Liver (tissue), 9 donors: ENCODE measurements around the gene CAMKMT. TPM values are rescaled to one million over a fixed set of nuclear protein-coding genes. Genes with fewer than 3 reads are reported as not detected.
A peak's percentile ranks its signal among the peaks of the same experiment; 100 is the strongest.

Source experiments
- DNase-seq: peaks from one replicate; pipeline ENCODE4 v3.0.0-alpha.2; 2017; ENCODE audit warnings: low spot score
- H3K27ac ChIP-seq, 2 donors: one replicate each; pipeline ENCODE4 v1.7.0; 2013; ENCODE audit warnings: inconsistent platforms in 2 of 2, low read length in 2 of 2, control low read depth in 1 of 2, low read depth in 1 of 2, mild to moderate bottlenecking in 1 of 2
- H3K27me3 ChIP-seq, 4 donors: one replicate each; pipeline versions ENCODE4 v1.6.1 to v1.7.0; 2013; ENCODE audit warnings: low read length in 3 of 4, inconsistent platforms in 1 of 4, mild to moderate bottlenecking in 1 of 4, moderate library complexity in 1 of 4; ENCODE audit not compliant: control insufficient read depth in 4 of 4, insufficient read depth in 4 of 4
- H3K36me3 ChIP-seq, 4 donors: one replicate each; pipeline versions ENCODE4 v1.6.1 to v1.7.0; 2013; ENCODE audit warnings: low read length in 3 of 4, mild to moderate bottlenecking in 3 of 4, low read depth in 1 of 4, moderate library complexity in 1 of 4; ENCODE audit not compliant: control insufficient read depth in 4 of 4, insufficient read depth in 3 of 4
- H3K4me1 ChIP-seq, 4 donors: one replicate each; pipeline versions ENCODE4 v1.6.1 to v1.7.0; 2013; ENCODE audit warnings: low read length in 3 of 4, mild to moderate bottlenecking in 3 of 4, moderate library complexity in 1 of 4; ENCODE audit not compliant: control insufficient read depth in 4 of 4, insufficient read depth in 4 of 4
- H3K4me3 ChIP-seq, 3 donors: one replicate each; pipeline versions ENCODE4 v1.6.1 to v1.7.0; 2013; ENCODE audit warnings: low read length in 3 of 3, control low read depth in 1 of 3, low read depth in 1 of 3, mild to moderate bottlenecking in 1 of 3
- H3K9ac ChIP-seq, 2 donors: one replicate each; pipeline ENCODE4 v1.7.0; 2013; ENCODE audit warnings: low read length in 2 of 2, mild to moderate bottlenecking in 2 of 2, moderate library complexity in 2 of 2, control low read depth in 1 of 2, low read depth in 1 of 2
- H3K9me3 ChIP-seq, 4 donors: one replicate each; pipeline versions ENCODE4 v1.6.1 to v1.7.0; 2013; ENCODE audit warnings: low read length in 3 of 4; ENCODE audit not compliant: control insufficient read depth in 4 of 4
- FOXA1 ChIP-seq: IDR thresholded peaks from 2 replicates; pipeline ENCODE4 v1.6.1; 2016; ENCODE audit warnings: antibody characterized with exemption
- HNF4A ChIP-seq, 2 donors: conservative IDR thresholded peaks; 2 replicates each; pipeline ENCODE4 v1.6.1; 2016; ENCODE audit warnings: antibody characterized with exemption in 2 of 2, mild to moderate bottlenecking in 2 of 2
- JUND ChIP-seq, 2 donors: IDR thresholded peaks; 2 replicates each; pipeline ENCODE4 v1.6.1; 2016; ENCODE audit warnings: antibody characterized with exemption in 2 of 2
- RAD21 ChIP-seq, 2 donors: IDR thresholded peaks; 2 replicates each; pipeline ENCODE4 v1.6.1; 2016; ENCODE audit warnings: antibody characterized with exemption in 2 of 2, mild to moderate bottlenecking in 2 of 2
- RXRA ChIP-seq, 2 donors: IDR thresholded peaks; 2 replicates each; pipeline ENCODE4 v1.6.1; 2017 to 2018; ENCODE audit warnings: antibody characterized with exemption in 2 of 2, mild to moderate bottlenecking in 1 of 2
- YY1 ChIP-seq: IDR thresholded peaks from 2 replicates; pipeline ENCODE4 v1.6.1; 2016; ENCODE audit warnings: antibody characterized with exemption, mild to moderate bottlenecking
- WGBS: extraction: QIAGEN DNeasy Blood & Tissue Kit; methylation state at CpG from one replicate; pipeline ENCODE4 v1.1.7; 2013; 5-methylcytosine and 5-hydroxymethylcytosine counted together
- polyA plus RNA-seq, 2 donors: library from polyadenylated mRNA; stranded (reverse) in 1 of 2; unstranded in 1 of 2; fragments of 200-250 nt in 1 of 2; fragments of >200 nt in 1 of 2; fragmentation: Nextera tagmentation in 1 of 2; extraction: Ambion mirVana in 1 of 2; gene quantifications; one replicate each; pipeline versions ENCODE4 v1.2.1 to v1.2.3, GENCODE V29; 2013 to 2015
- total RNA-seq, 2 donors: library from RNA; depleted of rRNA; stranded (reverse); fragments of >200 nt; gene quantifications; one replicate each; pipeline ENCODE4 v1.2.3, GENCODE V29; 2014
- TF ChIP-seq, protein P1 (sequence below): fragments of 150-350 bp; IDR thresholded peaks from 2 replicates; pipeline ENCODE4 v1.5.1; 2017; ENCODE audit warnings: improper control_type of control experiment, low read depth, low read length; ENCODE audit not compliant: missing input control
- TF ChIP-seq, protein P2 (sequence below): IDR thresholded peaks from 2 replicates; pipeline ENCODE4 v1.6.1; 2016; ENCODE audit warnings: antibody characterized with exemption
- TF ChIP-seq, protein P3 (sequence below): IDR thresholded peaks from 2 replicates; pipeline ENCODE4 v1.6.1; 2016; ENCODE audit warnings: antibody characterized with exemption
- donor health status: healthy.
- donor health status: healthy.
- donor health status: healthy.
- donor health status: healthy.
- donor health status: healthy.

The CAMKMT gene
- total and polyA plus RNA-seq, 4 donors = 1.5 to 12.7 (median 7.1) TPM

DNA sequence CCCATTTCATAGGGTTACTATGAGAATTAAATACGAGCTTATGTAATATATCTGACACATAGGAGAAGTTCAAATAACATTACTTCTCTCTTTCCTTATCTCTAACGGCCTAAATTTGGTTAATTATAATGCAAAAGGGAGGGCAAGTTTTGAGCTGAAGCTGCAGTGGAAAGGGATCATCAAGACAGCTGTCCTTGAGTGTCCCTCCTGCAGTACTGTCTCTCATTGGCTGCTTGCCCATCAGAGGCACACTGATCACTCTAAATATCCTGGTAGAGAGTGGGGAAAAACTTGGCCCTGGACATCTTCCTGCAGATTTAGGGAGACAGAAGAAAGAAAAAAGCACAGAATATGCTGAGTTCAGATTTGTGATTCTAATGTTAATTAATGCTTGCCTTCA, 186.0 kb downstream of the CAMKMT start:
- Histone ChIP-seq H3K9ac (no peak overlapping the region), H3K4me1 (peaks cover 2 to 32% (median 17%) of the 10 kb centered on the region in 4 donors), H3K27ac (no peak overlapping the region), H3K36me3 (no peaks in the 10 kb centered on the region), H3K4me3 (no peak overlapping the region), H3K27me3 (no peaks in the 10 kb centered on the region), H3K9me3 (no peaks in the 10 kb centered on the region)
- 62% methylated on average over 2 of the region's 2 CpGs for WGBS
- DNase-seq = no peak
- TF ChIP-seq RAD21 (IDR thresholded peaks at IDR 0.05) = peak in 1 of 2 donors; percentile 5
- no peak for TF ChIP-seq YY1
- no peak for TF ChIP-seq FOXA1
- no peak for TF ChIP-seq RXRA (IDR thresholded peaks at IDR 0.05)

DNA sequence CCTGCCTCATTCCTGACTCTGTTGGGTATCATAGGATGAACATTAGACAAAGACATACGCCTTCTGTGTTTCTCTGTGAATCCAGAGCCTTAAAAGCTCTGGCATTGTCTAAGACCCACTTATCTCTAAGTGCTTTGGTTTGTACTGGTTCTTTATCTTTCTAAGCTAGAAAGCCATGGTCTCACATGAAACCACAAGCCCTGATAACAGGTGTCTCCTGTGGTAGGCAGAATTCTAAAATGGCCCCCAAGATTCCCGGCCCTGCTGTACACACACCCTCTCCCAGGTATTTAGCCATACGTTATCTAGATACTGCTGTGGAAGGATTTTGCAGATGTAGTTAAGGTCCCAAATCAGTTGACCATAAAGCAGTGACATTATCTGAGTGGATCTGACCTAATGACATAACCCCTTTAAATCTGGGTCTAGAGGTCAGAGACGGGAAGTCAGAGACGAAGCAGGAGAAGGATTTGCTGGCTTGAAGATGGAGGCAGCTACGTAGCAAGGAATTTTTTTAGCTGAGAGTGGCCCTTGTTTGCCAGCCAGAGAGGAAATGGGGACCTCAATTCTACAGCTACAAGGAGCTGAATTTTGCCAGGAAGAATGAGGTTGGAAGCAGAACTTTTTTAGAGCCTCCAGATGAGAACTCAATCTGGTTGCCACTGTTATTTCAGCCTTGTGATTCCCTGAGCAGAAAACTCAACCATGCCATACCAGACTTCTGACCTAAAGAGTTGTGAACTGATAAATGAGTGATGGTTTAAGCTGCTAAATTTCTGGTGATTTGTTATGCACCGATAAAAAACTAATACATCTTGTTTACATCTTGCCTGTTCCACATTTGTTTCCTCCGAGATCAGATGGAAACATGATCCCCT, 186.7 kb downstream of the CAMKMT start:
- no peaks in the 10 kb centered on the region for H3K9me3 ChIP-seq
- no peak for DNase-seq

DNA sequence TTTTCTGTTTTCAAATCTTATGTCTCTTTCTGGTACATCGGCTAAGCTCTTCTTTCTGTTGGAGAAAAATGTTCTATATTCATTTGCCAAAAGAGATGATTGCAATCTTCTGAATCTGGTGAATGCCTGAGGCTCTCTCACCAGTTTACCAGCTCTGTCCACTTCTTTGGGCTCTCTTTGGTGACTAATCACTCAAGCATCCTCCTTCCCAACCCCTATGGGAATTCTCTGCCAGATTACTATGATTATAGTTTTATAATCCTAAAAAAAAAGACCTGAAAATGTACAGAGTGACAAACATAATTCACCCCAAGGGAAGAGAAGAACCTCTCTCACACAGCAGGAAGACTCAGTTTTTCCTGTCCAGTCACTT, 187.3 kb downstream of the CAMKMT start:
- Histone ChIP-seq H3K9me3 (no peaks in the 10 kb centered on the region), H3K4me3 (no peak overlapping the region), H3K4me1 (peaks cover 2 to 20% (median 9%) of the 10 kb centered on the region in 4 donors), H3K36me3 (no peaks in the 10 kb centered on the region), H3K9ac (no peak overlapping the region), H3K27me3 (no peaks in the 10 kb centered on the region), H3K27ac (no peak overlapping the region)
- no peak for DNase-seq
- TF ChIP-seq, protein P1, sequence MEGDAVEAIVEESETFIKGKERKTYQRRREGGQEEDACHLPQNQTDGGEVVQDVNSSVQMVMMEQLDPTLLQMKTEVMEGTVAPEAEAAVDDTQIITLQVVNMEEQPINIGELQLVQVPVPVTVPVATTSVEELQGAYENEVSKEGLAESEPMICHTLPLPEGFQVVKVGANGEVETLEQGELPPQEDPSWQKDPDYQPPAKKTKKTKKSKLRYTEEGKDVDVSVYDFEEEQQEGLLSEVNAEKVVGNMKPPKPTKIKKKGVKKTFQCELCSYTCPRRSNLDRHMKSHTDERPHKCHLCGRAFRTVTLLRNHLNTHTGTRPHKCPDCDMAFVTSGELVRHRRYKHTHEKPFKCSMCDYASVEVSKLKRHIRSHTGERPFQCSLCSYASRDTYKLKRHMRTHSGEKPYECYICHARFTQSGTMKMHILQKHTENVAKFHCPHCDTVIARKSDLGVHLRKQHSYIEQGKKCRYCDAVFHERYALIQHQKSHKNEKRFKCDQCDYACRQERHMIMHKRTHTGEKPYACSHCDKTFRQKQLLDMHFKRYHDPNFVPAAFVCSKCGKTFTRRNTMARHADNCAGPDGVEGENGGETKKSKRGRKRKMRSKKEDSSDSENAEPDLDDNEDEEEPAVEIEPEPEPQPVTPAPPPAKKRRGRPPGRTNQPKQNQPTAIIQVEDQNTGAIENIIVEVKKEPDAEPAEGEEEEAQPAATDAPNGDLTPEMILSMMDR = no peak
- TF ChIP-seq RXRA (IDR thresholded peaks at IDR 0.05) = no peak
- WGBS = 97% methylated on average over 1 of the region's 1 CpG

More for the DNA sequence above, 186.7 kb downstream of the CAMKMT start:
- 97% methylated on average over 8 of the region's 8 CpGs for WGBS
- H3K4me3 ChIP-seq = no peak overlapping the region
- no peak overlapping the region for H3K27ac ChIP-seq
- H3K36me3 ChIP-seq = no peaks in the 10 kb centered on the region
- no peak overlapping the region for H3K9ac ChIP-seq
- H3K4me1 ChIP-seq = peaks cover 2 to 26% (median 14%) of the 10 kb centered on the region in 4 donors
- no peaks in the 10 kb centered on the region for H3K27me3 ChIP-seq
- no peak for TF ChIP-seq FOXA1
- TF ChIP-seq HNF4A (conservative IDR thresholded peaks at IDR 0.05) = no peak
- TF ChIP-seq, protein P2, sequence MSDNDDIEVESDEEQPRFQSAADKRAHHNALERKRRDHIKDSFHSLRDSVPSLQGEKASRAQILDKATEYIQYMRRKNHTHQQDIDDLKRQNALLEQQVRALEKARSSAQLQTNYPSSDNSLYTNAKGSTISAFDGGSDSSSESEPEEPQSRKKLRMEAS = no peak
- no peak for TF ChIP-seq RXRA (IDR thresholded peaks at IDR 0.05)
- no peak for TF ChIP-seq RAD21 (IDR thresholded peaks at IDR 0.05)
- TF ChIP-seq, protein P3, sequence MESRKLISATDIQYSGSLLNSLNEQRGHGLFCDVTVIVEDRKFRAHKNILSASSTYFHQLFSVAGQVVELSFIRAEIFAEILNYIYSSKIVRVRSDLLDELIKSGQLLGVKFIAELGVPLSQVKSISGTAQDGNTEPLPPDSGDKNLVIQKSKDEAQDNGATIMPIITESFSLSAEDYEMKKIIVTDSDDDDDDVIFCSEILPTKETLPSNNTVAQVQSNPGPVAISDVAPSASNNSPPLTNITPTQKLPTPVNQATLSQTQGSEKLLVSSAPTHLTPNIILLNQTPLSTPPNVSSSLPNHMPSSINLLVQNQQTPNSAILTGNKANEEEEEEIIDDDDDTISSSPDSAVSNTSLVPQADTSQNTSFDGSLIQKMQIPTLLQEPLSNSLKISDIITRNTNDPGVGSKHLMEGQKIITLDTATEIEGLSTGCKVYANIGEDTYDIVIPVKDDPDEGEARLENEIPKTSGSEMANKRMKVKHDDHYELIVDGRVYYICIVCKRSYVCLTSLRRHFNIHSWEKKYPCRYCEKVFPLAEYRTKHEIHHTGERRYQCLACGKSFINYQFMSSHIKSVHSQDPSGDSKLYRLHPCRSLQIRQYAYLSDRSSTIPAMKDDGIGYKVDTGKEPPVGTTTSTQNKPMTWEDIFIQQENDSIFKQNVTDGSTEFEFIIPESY = no peak
- no peak for TF ChIP-seq JUND (IDR thresholded peaks at IDR 0.05)
